NCI-H460 (cell line): ENCODE data around the gene ACAP1. TPM values are rescaled to one million over a fixed set of nuclear protein-coding genes. Genes with fewer than 3 reads are reported as not detected.
A peak's percentile ranks its signal among the peaks of the same experiment; 100 is the strongest.

ENCODE experiments used
- DNase-seq: peaks from one replicate; pipeline ENCODE4 v3.0.0-alpha.2; 2016; ENCODE audit warnings: low read depth; ENCODE audit errors: extremely low read depth
- total RNA-seq: library from RNA; depleted of rRNA; stranded (reverse); fragments of >200 nt; shearing (Covaris generic); gene quantifications from 2 replicates; pipeline ENCODE4 v1.2.3, GENCODE V29; 2014

The ACAP1 gene
- total RNA-seq, 1 experiment from 2014 or later: 0.02 TPM

DNA sequence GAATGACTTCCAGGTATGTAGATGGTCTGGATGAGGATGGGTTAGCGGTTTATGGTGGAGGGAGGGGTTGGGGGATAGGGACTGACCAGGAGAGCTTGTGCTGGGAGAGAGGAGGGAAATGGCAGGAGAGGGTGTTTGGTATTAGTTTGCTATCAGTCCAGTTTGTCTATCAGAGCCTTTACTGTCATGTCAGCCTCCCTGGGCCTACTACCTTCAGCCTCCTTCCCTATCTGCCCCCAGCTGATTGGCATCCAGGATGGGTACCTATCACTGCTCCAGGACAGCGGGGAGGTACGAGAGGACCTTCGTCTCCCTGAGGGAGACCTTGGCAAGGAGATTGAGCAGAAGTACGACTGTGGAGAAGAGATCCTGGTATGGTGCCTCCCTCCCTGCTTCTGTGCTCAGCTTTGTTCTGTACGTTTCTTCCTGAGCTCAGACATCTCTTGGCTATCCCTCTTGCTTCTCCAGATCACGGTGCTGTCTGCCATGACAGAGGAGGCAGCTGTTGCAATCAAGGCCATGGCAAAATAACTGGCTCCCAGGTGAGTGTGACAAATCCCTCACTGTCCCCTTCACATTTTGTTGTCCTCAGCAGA lies 25.1 kb upstream of the ACAP1 start:
- no peak for DNase-seq

DNA sequence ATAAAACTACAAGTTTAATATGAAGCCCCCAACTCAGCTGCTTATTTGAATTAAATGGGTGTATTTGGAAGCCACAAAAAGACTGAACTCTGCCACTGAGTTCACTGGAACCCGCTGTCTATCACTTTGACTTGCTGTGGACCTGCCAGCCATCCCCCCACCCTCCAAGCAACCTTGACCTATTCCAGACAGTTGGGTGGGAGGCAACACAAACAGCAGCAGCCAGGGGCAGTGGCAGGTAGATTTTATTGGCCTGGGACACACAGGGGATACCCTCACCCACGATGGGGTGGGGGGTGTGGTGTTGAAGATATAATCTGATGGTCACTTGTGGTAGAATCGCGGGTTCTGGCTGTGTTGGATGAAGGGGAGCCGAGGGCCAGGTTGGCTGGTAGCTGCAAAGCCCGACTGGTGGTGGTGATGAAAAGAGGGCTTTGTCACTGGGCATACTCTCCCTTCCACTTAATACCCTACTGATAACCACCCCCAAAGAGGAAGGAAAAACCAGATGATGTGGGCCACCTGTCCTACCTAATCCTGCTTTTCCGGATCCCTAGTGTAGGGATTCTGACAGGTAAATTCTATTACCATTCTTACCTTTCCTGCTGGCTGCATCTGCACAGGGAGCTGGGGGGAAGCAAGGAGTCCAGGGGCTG lies 23.8 kb upstream of the ACAP1 start:
- DNase-seq: no peak

DNA sequence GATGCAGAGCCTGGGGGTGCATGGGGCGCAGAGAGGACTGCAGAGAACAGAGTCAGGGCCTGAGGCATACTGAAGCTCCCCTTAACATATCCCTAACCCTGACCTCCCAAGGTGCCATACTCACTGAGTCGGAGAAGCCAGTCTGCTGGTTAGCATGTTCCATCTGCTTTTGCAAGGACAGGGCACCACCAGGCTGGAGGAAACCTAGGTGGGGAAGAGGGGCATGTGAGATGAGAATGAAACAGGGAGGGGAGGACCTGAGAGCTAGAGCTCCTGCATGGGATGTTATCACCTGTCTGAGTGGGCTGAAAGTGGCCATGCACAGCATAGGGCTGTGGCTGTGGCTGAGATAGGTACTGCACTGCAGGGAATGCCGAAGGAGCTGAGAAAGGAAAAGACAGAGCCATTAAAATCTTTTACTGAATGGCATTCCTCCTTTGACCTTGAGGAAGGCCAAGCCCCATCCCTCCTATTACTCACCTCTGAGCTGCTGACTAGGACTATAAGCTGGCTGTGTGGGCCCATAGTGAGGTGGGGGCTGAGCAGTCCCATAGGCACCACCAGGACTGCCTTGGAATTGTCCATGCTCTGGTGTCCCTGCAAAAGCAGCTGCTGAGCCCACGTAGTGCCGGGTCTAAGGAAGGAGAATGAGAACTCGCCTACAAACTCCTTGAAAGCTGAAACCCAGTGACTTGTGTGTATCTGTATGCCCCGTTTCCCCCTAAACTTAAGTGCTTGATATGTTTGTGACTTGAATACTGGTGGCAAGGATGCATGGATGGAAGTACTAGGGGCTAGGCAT lies 23.0 kb upstream of the ACAP1 start:
- DNase-seq: no peak

DNA sequence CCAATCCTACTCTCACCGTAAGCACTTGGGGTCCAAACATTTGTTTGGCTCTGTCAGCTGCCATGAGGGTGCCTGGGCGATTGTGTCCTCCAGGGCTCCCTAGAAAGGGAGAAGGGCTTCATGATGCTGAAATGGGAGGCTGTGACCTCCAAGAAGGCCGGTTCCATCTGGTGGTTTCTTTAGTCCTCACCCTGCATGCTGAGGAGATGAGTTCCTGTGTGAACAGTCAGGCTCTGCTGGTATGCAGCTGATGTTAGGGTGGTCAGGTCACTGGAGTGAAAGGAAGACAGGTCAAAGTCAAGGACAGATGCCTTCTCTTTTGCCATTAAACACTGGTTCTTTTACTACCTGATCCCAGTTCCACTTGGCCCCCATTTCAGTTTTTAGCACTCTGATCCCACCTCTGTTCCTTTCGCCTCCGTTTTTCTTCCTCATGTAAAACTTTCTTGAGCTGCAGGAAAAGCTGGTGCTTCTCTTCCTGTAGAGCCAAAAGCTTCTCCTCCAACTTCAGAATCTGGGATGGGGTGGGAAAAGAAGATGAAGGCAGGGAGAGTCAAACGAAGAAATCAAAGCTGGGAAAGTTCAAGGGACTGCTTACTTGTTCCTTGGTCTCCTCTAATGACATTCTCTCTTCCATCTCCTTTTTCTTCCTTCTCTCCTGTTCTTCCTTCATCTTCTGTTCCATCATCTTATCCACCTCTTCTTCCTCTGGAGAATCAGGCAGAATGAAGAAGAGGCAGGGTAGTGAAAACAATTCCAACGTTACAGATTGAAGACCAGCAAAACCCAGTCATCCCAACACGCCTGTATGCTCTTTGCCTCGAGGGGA lies 22.2 kb upstream of the ACAP1 start:
- no peak for DNase-seq

DNA sequence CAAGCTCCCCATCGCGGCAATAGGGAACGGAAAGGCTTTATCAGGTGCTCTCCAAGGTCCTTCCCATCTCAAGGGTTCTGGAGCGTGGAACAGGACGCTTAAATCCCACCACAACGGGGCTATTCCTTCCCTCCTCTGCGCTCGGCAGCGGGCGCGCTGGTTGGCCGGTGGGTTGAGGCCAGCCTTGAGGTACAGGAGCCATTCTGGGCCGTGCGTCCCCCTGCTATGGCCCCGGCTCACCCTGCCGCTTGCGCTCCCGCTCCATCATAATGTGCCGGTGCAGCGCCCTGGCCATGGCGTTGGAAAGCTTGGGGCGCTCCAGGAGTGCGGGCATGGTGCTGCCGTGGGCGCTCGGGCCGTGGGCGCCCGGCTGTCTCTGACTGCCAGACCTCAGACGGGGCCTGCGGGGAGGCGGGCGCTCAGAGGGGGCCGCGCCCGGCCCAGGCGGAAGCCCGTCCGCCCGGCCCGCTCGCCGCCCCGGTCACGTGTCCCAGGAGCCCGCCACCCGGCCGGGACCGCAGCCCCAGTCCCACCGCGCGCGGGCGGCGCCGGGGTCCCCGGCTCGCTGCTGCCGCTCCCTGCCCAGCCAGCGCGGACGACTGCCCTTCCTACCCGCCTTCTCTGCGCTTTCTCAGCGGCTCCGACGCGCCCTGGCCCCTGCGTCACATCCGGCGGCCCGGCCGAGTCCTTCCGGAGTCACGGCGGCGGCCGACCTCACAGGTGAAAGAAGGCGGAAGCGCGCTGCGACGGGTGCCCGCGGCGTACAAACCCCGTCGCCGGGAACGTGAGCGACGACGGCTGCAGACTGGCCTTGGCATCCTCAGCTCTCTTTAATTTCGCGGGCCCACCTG lies 21.4 kb upstream of the ACAP1 start, which contains the start of gene GPS2:
Gene GPS2, minus strand, starts transcription at position 642 of the 851 bp plus-strand sequence. Its CDS starts 308 bp downstream, at position 334.
- DNase-seq: peak; percentile 81

DNA sequence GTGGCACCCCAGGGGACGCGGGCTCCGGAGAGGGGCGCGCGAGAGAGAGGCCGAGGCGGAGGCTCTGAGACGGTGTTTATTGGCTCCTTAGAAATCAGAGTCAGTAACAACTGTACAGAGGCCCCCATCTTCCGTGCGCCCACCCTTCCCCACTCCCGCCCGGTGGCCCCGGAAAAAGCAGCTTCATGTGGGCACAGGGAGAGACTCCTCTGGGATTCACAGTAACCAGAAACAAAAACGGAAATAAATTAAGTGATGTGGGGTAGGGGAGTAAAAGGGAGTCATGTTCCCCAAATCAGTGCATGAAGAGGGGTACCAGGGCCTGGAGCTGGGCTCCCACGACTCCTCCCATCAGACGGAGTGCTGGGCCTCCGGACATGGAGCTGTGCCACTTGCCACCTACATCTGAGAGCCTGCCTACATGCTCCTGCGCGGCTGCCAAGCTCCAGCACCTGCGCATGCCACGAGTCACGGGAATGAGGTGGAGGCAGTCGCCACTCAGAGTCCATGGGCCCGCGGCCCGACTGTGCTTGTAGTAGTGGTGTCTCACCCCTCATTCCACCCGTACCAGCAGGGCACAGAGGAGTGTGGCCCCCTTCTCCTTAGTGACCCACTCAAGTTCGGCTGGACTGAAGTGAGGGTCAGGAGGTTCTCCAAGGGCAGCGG lies 20.6 kb upstream of the ACAP1 start:
- DNase-seq: no peak

DNA sequence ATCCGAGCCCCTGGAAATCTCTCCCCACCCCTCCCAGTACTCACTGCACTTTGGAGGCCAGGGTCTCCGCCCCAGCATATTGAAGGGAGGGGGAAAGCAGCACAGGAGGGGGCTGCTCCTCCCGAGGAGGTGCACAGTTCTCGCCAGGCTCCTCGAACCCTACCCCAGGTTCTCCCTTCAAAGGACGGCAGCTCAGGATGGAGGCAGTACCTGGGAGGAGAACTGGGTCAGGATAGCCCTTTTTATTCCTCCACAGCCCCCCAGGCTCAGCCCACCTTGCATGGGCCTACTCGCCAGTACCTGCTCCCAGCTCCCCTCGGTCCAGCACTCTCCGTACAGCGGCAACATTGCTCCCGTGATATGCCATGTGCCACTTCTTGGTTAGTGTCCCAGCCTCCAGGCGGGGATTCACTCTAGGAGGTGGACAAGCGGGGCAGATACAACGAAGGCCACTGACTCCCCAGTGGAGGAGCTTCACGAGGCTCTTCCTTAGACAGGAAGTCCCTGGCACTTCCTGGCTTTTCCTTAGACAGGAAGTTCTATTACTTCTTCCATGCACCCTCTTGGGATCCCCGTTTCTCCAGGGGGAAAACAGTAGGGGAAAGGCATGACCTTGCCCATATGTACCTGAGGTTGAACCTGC lies 19.0 kb upstream of the ACAP1 start:
- no peak for DNase-seq

DNA sequence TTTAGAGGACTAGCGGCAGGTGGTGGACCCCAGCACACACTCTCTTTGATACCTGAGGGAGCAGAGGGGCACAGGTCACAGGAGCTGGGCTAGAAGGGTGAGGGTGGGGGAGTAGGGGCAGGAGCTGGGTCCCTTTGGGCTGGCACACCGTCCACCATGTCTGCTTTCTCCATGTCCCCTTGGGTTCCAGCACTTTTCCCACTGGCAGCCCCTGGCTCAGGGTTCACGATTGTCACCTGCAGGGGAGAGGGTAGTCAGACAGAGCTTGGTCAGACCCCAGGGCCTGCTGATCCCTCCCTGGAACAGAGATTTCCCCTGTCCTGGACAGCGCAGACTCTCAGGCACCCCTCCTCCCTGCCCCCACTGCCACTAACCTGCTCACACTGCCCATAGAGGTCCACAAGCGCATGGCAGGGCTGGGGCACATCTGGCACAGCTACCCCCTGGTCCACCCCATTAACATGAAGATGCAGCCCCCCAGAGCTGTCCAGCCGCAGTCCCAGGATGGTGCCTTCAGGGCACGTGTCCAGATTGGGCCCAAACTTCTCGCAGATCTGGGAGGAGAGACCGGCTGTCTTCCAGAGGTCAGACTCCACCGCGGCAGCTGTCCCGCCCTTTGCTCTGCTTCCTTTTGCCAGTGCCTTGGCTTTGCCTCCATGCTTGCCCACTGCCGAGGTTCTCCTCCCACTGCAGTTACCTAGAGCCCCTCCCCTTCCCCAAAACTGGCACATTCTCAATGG lies 18.0 kb upstream of the ACAP1 start:
- no peak for DNase-seq

DNA sequence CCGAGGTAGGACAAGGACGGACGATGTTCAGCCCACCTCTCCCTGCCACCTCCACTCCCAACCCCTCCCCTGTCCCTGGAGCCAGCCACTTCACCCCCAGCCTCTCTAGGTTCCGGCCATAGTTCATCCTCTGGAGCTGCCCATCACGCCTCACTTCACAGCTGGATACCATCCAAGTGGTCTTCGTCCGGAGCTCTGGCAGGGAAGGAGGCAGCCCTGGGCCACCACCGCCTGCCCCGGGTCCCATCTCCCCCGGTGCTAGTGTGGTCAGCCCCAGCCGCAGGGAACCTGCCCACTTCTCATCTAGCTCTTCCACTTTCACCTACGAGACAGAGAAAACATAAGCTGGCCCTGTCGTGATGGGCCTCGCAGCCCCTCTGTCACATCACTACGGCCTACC lies 14.9 kb upstream of the ACAP1 start:
- no peak for DNase-seq

DNA sequence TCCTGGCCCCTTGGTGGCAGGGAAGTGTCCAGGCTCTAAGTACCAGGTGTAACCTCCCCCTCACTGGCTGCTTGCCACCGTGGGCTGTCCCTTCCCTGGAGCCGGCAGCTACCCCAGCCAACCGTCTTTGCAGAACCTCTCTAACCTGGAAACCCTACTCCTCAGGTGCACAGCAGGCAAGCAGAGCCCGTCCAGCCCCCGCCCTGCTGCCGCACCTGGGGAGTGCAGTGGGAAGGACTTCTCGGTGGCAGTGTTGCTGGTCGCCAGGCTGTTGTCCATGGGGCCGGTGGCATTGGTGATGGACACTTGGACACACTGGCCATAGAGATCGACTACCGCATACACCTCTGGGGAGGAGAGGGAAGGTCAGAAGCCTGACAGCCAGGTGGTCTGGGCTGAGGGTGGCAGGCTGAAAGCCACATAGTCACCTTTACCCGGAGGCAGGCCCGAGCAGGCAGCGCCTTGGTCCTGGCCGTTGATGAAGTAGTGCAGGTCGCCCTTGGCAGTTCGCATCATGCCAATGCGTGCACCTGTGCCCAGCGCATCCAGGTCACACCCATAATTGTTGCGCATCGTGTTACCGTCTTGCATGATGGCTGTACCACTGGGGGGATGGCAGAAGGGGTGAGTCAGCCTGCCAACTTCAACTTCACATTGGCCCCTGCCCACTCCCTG lies 13.7 kb upstream of the ACAP1 start:
- DNase-seq: no peak

DNA sequence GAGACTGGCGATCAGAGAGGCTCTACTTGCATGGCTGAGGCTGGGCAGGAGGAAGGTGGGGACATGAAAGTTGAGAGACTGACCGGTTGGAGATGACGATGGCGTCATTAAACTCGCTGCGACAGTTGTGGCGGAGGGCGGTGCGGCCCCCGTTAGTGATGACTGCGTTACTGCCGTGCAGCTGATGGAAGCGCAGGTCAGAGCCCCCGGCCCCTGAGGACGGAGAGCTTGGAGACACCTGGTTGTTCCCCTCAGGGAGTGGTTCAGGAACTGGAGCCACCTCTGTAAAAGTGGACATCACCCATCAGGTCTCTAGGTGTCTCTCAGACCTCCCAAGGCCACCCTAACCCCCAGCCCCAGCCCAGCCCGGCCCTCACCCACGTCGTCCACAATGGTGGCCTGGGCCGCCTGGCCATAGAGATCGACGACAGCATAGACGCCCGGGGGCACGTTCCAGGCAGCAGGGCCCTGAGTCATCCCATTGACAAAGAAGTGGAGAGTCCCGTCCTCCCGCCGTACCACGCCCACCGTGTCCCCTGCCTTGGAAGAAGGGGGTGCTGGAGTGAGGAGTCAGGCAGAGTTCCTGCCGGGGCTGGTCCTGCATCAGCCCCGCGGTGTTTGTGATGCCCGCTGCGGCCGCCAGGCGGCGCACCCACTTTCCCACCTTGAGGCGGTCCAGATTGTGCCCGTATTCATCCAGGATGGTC lies 12.4 kb upstream of the ACAP1 start:
- no peak for DNase-seq

DNA sequence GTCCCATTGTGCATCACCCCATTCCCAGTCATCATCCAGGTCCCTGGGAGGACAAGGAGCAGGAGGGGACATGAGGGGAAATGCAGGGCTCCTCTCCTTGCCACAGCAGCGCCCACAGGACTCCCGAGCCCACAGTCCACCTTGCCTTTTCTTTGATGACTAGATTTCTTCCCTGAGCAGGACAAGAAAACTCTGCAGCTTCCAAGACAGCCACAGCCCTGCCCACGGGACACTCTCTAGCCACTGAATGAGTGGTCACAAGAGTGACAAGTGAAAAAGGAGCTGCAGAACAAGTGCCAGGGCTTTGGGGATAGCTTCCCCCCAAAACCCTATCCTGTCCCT lies 11.9 kb upstream of the ACAP1 start:
- DNase-seq: no peak

DNA sequence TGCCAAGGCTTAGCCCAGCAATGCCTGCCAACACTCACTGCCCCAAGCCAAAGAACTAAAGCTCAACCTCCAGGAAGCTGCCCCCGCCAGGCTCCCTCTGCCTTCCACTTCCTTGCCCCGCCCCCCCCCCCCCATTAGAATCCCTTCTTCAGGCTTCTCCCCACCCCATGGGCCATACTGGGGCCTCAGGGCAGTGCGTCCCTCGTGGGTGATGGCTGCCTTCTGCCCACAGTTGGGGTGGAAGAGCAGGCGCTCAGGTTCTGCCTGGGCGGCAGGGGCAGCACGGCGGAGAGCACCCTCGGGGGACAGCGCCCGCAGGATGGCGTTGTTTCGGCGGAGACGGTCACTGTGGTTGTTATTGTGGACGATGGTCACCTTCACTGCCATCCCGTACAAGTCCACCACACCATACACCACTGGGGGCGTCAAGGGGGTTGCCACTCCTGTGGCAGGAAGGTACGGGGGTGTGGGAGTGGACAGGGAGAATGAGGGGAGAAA lies 11.2 kb upstream of the ACAP1 start:
- DNase-seq: no peak

DNA sequence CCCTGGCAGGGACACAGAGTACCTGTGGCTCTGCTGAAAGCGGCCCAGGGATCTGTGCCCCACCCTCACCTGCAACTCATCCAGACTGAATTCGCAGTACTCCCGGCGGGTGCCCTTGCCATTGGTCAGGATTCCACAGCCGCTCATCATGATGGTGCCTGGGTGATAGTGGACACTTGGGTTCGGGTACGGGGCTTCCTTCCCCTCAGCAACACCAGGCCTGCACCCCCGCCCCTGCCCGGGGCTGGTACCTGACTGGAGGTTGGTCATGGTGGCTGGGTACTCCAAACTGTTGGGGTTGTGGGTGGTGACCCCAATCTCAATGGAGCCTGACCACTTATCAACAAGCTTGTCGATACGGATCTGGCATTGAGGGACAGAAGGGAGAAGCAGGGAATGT lies 10.1 kb upstream of the ACAP1 start:
- DNase-seq: no peak

DNA sequence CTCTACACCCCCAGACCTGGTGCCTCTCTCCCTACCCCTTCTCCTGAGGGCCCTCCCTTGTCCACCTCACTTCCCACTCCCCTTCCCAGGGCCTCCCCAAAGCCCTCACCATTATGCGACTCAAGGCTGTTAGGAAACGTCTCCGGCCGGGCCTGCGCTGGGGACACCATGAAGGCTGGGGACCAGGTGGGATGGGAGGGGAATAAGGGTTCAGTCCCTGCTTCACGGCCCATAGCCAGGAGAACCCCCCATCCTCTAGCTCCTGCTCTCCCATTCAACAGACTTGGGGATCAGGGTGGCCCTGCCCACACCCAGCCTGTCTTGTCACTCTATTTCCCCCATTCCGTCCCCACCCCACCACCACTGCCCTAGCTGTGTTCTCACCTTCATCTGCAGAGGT lies 9.3 kb upstream of the ACAP1 start:
- DNase-seq: no peak

DNA sequence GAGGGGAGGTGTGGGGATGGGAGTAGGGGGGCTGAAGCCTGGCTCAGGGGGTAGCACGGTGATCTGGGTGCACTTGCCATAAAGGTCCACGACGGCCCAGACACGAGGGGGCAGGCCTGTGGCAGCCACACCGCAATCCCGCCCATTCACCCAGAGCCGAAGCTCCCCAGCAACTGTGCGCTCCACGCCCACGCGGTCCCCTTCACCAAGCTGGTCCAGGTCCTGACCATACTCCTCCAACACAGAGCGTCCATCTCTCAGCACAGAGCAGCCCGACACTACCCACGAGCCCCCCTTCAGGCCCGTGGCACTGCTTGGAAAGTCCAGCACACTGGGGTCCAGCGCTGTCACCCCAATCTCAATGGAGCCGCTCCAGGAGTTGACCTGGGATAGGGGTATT lies 8.8 kb upstream of the ACAP1 start:
- DNase-seq: no peak

DNA sequence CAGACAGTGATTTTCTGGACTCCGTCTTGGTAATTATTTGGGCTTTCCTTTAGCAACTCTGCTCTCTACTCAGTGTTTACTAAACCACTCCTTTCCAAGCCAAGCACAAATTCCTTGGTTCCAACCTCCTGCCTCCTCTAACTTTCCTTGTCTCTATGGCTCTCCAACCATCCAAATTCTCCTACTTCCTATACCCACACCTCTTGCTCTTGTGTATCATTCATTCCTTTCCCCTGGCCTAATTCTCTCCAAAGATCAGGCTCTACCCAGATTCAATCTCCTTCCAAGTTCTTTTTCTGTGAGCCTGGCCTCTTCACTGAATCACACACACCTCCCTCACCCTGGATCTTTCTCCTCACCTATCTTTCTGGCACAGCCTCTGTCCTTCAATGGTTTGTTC lies 8.3 kb upstream of the ACAP1 start:
- no peak for DNase-seq
